Hepatic stellate cell (primary cell): Measurements from ENCODE around the gene KICS2.

Experiments
- DNase-seq: peaks from one replicate; pipeline ENCODE4 v3.0.0; 2011; ENCODE audit warnings: low spot score

KICS2 gene

DNA sequence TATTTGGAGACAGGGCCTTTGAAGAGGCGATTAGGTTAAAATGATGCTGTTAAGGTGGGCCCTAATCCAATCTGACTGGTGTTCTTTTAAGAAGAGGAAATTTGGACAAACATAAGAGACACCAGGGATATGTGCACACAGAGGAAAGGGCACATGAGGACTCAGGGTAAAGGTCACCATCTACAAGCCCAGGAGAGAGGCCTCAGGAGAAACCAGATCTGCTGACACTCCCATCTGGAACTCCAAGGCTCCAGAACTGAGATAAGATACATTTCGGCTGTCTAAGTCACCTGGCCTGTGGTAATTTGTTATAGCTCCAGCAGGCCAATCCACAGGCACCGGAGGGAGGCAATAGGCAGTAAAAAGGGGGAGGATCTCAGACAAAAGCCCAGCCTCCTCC is 48.6 kb downstream of the KICS2 start:
- no peak for DNase-seq
